HG03571 (cell line): ENCODE data around the gene MTUS2.
"Not testable (repeated sequence)": the region's sequence is repeated elsewhere in the genome, so short reads cannot be mapped to it uniquely, and the experiment has no call there.

Source experiments
- ATAC-seq: cut with Tn5 transposase; IDR thresholded peaks from one replicate; pipeline ENCODE4 v1.9.1; 2021; ENCODE audit not compliant: unreplicated experiment

MTUS2 gene

DNA sequence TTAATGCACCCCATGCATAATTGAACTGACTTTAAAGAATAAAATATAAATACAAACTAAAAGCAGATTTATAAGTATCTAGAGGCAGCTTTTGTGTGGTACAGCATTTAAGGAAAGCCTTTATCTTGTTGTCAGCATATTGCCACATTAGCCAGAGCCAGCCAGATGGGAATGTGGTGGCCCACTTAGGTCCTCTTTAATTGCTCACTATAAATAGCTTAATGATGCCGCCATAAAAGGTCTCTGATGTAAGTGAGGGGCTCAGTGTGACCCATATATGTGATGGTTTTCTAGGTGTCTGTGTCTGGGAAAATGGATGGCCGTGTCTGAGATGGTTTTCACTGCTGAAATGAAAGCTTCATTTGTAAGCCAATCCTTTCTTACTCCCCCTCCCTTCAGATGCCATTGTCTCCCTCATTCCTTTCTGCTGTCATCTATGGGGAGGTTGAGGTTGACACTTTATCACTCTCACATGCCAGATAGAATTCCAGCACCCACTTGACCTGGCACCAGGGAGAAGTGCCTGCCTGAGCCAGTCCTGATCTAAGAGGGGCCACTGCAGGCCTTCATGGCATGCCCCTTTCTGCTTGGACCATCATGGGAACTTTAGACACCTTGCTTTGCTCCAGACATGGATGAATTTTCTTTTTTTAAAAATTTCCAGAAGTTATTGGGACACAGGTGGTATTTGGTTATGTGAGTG is 135.3 kb downstream of the MTUS2 start:
- no peak for ATAC-seq

GRCh38 chr13:28958018-28958417 is 137.9 kb downstream of the MTUS2 start:
- ATAC-seq, result no peak

DNA sequence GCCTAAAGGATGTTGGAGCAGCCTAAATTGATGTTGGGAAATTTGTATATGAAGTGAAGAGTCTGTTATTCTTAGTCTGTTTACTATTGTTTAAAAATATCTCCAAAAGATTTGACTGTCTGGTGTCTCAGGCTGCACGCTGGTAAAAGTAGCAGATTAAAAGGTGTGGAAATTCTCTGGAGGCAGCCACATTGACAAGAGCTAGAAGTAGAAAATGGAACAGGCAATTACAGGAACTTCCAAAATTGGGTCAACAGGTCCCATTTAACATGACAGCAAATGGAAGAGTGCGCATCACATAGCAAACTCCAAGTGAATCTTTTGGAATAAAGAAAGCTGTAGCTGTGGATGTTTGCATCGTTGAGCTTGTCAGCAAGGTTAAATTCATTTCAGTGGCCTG is 138.3 kb downstream of the MTUS2 start:
- ATAC-seq, result no peak

DNA sequence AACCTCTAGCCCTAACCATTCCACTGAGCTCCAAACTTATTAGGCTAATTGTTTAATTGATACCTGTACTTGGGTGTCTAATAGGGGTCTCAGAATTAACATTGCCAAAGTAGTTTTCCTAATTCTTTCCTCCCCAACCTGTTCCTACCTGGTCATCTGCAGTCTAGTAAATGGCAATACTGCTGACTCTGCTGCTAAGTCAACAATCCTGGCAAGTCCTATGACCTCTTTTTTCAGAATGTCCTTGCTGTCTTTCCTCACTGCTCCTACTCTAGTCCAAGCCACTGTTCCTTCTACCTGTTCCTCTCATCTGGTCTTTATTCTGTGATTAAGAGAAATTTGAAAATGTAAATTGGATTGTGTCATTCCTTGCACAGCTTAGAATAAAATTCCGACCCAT is 143.9 kb downstream of the MTUS2 start:
- ATAC-seq, result no peak

GRCh38 chr13:28964803-28965202 is 144.7 kb downstream of the MTUS2 start:
- no peak for ATAC-seq

GRCh38 chr13:28967029-28967915 is 147.1 kb downstream of the MTUS2 start:
- no peak for ATAC-seq

- ATAC-seq, result no peak
Observed at GRCh38 chr13:28976195-28976594, 156.1 kb downstream of the MTUS2 start.

DNA sequence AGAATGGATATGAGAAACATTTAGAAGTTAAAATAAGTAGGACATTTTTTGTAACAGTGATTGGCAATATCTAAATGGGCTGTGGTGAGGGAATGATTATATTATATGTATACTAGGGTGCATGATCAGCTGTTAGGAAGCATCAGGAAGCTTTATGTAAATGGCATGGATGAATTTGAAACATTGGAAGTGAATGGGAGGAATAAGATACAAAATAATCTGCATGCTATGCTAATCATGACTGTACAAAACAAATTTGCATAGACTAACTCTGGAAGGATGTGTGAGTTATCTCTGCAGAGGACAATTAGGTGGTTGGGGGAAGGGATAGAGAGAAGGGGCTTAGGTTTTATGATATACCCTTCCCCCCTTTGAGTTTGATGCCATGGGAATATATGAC is 156.5 kb downstream of the MTUS2 start:
- no peak for ATAC-seq

DNA sequence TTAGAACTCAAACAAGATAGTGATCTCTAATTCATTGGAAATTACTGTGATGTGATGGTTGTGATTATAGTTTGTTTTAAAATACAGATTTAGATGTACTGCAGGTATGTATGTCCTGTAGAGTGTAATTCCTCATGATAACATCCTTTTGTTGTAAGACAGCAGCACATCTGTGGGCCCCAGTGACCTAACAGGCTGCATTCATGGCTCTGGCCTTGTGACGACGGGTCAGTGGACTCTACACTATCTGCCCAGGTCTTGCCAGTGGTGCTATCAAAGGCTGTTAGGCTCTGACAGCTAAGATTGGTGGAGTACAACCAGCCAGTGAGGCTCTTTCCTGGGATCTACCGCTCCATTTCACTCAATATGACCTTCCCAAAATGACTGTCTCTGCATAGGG is 158.4 kb downstream of the MTUS2 start:
- no peak for ATAC-seq

GRCh38 chr13:28981530-28981929 is 161.4 kb downstream of the MTUS2 start:
- ATAC-seq, result no peak

GRCh38 chr13:28983641-28984040 is 163.5 kb downstream of the MTUS2 start:
- ATAC-seq, result no peak

GRCh38 chr13:28984326-28984725 is 164.2 kb downstream of the MTUS2 start:
- ATAC-seq, result no peak

DNA sequence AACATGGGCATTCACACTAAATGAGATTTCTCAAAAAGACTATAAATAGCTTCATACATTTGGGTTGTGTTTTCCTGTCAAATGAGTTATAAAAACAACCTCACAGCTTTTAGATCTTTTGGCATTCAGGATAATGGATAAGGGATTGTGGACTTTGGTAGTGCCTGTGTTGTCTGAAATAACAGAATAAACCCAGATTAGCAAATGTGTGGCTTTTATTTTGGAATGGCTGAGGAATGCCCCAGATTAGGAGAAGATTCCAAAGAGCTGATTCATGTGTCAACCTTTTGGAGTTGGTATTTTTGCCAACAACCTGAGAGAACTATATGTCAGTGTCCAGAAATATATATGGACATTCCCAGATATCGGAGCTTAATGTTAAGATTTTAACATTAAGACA is 164.7 kb downstream of the MTUS2 start:
- ATAC-seq, result no peak

DNA sequence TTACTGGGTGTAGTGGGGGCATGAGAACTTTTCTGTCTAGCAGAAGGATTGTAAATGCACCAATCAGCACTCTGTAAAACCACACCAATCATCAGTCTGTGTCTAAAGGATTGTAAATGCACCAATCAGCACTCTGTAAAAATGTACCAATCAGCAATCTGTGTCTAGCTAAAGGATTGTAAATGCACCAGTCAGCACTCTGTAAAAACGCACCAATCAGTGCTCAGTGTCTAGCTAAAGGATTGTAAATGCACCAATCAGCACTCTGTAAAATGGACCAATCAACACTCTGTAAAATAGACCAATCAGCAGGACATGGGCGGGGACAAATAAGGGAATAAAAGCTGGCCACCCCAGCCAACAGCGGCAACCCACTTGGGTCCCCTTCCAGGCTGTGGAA is 170.2 kb downstream of the MTUS2 start:
- ATAC-seq, result not testable (repeated sequence)

GRCh38 chr13:28991764-28992163 is 171.6 kb downstream of the MTUS2 start:
- no peak for ATAC-seq

GRCh38 chr13:29000826-29001225 is 180.7 kb downstream of the MTUS2 start:
- ATAC-seq, result no peak

- ATAC-seq, result no peak
Observed at GRCh38 chr13:29005035-29005762, 185.1 kb downstream of the MTUS2 start.

DNA sequence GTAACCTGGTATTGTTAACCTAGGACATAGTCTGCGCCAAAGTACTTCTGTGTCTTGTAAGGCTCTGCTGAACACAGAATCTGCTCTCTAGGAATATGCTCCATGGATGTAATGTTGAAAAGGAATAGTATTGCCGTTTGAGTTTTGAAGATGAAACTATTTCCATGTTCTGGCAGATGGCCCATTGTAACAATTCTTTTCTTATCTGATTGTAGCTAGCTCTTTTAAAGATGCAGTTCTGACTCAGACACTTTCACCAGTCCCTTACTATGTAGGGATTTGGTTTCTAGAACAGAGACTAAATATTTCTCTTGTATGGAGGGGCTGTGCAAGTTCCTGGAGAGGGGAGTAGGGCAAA is 185.6 kb downstream of the MTUS2 start:
- no peak for ATAC-seq

DNA sequence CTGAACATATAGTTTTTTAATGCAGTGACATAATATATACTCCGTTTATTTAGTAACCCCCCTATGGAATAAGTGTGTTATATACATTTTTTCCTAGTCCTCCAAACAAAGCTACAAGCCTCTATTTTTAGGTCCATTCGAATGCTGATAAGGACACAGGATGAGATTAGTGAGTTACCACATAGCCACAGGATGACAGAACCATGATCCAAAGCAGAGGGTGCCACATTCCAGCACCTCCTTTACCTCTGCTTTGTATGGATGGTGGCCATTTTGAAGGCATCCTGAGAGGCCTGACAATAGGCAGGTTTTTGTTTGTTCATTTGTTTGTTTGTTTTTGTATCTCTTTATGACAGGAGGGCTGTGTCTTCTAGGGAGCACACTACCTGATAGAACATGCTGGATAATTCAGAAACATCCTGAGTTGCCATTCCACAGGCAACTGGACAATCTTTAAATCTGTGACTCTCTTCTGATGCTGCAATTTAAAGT is 186.3 kb downstream of the MTUS2 start:
- no peak for ATAC-seq

DNA sequence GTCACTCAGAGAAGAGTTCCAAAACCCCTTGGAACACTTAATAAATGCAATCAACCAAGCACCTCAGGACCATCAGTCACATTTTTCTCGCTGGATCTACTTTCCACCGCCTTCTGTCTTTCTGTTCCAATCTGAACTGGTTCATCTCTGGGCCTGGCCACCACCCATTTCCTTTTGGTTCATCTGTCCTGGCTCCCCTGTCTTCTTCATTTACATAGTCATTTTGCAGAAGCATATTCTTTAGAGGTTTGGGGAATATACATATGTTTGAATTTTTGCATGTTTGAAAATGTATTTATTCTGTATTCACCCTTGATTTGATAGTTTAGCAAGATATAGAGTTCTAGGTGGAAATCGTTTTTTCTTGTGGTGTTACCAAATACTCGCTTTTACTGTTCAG is 188.2 kb downstream of the MTUS2 start:
- ATAC-seq, result no peak

DNA sequence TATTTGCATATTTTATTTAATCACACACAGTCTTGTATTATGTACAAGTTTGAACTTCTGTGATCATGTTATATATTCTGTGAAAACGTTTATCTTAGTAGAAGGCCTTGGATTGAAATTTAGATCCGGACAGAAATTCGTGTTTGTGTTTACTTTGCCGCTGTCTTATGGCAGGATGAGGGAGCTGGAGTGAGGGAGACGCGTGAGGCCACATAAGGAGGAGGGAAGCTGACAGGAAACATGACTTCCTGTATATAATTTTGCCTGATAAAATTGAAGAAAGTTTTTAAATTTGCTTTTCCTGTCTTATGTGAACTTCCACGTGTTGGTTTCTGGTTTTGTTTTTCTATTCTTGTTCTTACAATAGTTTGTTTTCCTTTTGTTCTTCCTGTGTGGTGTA is 200.2 kb downstream of the MTUS2 start:
- ATAC-seq, result no peak

DNA sequence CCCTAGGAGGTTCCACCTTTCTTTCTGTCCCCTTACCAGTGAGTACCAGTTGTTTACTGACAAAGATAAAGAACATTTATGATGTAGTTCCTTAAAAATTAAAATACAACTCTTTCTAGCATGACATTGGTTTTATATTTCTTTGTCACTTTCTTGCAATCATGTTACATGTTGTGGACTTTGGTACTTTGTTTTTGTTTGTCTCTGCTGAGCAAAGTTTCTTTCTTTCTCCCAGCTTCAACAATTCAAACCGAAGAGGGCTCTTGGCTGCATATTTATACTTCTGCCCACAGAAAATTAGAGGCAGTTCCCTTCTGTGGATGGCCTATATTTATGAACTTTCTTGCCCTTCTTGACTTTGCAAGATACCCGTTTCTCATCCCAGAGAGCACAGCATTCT is 201.2 kb downstream of the MTUS2 start:
- no peak for ATAC-seq
